ENCODE results near the gene ABCC8. TPM values are rescaled to one million over a fixed set of nuclear protein-coding genes. Genes with fewer than 3 reads are reported as not detected.

Gene ABCC8
- polyA plus RNA-seq, 3 donors = 1.8 to 2.8 (median 2.7) TPM

GRCh38 chr11:17382046-17382728 is 94.5 kb downstream of the ABCC8 start:
- no peak for DNase-seq (ENCODE audit: extremely low read depth in 1 of 11, low read depth in 9 of 11, low spot score in 4 of 11)

- DNase-seq (ENCODE audit: extremely low read depth in 1 of 11, low read depth in 9 of 11, low spot score in 4 of 11) = no peak
Observed at GRCh38 chr11:17381156-17381555, 95.5 kb downstream of the ABCC8 start.

DNA sequence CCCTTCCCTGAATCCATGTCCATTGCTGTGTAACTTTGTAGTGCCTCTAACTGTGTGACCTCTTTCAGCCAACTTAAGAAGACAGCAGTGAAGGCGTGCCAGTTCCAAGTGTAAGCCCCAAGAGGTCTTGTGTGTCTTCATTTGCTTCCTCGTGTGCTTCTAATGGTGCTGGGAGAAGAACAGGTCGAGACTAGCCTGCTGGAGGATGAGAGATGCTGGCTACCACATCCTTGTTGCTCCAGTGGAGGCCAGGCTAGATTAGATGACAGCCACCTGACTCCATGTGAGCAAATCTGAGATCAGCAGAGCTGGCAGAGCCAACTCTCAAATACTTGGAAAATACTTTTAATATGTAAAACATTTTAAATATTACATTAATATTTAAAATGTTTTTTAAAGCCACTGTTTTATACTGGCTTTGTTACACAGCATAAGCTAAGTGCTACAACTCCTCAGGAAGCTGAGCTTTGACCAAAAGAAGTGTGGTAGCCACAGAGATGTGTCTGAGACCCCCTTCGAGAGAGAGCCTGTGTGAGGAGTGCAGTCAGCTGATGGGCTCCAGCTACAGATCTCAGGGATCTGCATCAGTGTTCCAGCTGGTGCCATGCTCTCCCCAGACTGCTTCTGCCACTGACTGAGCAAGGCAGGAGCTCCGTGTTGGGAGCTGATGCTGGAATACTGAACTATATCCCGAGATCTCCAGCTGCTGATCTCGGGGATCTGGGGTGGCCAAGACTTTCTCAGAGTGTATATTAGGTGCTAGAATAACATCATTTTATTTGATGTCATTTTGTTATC is 97.1 kb downstream of the ABCC8 start:
- no peak for DNase-seq (ENCODE audit: extremely low read depth in 1 of 11, low read depth in 9 of 11, low spot score in 4 of 11)

DNA sequence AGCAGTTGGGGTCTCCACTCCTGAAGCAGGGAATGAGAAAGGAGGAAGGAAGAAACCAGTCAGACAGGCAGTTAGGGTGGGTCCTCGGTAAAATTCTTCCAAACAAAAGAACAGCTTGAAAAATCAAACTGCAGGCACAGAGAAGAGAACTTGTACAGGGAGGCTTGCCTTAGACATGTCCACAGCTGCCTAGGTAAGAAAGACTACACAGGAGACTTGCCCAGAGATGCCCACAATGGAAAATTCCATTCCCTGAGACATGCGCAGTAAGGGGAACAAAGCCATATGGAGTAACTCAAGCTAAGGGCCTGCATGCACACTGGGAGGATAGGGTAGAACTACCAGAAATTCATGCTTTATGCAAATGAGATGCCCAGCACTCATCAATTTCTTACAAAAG is 98.0 kb downstream of the ABCC8 start:
- no peak for DNase-seq (ENCODE audit: extremely low read depth in 1 of 11, low read depth in 9 of 11, low spot score in 4 of 11)

DNA sequence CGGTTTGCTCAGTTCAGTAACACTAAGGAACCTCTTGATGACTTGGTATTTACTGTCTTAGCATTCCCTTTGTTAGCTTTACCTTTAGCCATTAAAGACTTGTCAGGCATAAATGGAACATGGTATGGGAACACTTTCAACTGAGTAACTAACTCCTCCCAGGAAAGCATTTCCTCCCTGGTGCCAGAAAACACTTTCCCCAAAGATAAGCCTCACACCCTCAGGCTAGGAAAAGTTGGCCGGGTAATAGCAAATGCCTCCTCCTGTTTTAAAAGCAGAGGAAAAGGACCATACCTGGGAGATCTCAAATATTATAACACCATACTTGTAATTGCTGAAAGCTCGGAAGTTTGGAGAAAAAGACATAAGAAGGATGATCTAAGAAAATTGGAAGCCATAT is 100.2 kb downstream of the ABCC8 start:
- no peak for DNase-seq (ENCODE audit: extremely low read depth in 1 of 11, low read depth in 9 of 11, low spot score in 4 of 11)

- DNase-seq (ENCODE audit: extremely low read depth in 1 of 11, low read depth in 9 of 11, low spot score in 4 of 11) = no peak
Observed at GRCh38 chr11:17375547-17375946, 101.1 kb downstream of the ABCC8 start.

DNA sequence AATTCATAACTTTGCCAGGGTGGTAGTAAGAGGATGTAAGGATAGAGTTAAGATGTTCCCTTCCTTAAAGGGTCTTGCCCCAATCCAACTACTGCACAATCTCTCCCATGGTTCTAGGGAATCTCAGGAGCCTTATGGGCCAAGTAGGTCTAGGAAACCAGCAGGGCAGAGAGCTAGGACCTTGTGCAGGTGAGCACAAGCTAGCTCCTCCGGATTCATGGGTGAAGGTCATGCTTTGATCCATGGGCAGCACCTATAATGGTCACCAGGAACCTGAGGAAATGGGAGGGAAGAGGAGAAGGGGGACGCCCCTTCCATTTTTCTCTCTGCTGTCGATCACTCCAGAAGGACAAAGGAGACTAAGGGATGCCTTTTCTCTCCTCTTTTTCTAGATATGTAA is 105.0 kb downstream of the ABCC8 start:
- no peak for DNase-seq (ENCODE audit: extremely low read depth in 1 of 11, low read depth in 9 of 11, low spot score in 4 of 11)

DNA sequence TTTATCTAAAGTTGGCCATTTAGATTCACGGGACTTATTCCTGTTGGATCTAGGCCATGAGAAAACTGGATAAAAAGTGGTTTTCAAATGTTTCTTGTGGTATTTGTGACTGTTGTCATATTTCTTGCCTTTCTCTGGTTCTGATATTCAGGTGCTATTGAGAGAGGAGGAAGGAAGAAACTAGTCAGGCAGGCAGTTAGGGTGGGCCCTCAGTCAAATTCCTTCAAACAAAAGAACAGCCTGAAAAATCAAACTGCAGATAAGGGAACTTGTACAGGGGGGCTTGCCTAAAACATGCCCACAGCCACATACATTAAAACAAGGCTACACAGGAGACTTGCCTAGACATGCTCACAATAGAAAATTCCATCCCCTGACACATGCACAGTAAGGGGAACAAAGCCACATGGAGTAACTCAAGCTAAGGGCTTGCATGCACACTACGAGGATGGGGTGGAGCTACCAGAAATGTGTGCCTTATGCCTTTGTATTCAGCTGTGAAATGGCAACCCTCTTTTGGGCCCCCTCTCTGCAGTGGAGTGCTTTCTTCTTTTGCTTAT is 106.9 kb downstream of the ABCC8 start:
- DNase-seq (ENCODE audit: extremely low read depth in 1 of 11, low read depth in 9 of 11, low spot score in 4 of 11) = no peak

DNA sequence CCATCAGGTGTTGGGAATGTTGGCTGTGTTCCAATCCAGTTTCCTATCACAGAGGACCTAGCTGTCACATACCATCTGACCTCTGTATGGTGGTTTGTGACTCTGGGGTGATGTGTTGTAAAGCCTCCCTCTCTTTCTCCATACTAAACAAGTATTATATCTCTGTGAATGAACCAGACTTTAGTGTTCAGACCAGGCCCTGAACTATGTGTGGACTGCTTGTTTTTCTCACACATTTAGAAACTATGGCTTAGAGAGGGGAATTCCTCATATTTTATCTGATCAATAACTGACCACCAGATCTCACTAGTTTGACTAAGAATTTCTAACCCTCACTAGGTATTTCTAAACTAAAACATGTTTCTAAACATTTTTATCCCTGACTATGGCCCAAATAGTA is 107.6 kb downstream of the ABCC8 start:
- DNase-seq (ENCODE audit: extremely low read depth in 1 of 11, low read depth in 9 of 11, low spot score in 4 of 11) = no peak

- DNase-seq (ENCODE audit: extremely low read depth in 1 of 11, low read depth in 9 of 11, low spot score in 4 of 11) = no peak
Observed at GRCh38 chr11:17368551-17368950, 108.1 kb downstream of the ABCC8 start.

- no peak for DNase-seq (ENCODE audit: extremely low read depth in 1 of 11, low read depth in 9 of 11, low spot score in 4 of 11)
Observed at GRCh38 chr11:17366495-17366894, 110.2 kb downstream of the ABCC8 start.

- peak in 7 of 11 donors; percentile 23 to 67 (median 56) for DNase-seq (ENCODE audit: extremely low read depth in 1 of 11, low read depth in 9 of 11, low spot score in 4 of 11)
Observed at GRCh38 chr11:17354601-17354991, 122.0 kb downstream of the ABCC8 start.

DNA sequence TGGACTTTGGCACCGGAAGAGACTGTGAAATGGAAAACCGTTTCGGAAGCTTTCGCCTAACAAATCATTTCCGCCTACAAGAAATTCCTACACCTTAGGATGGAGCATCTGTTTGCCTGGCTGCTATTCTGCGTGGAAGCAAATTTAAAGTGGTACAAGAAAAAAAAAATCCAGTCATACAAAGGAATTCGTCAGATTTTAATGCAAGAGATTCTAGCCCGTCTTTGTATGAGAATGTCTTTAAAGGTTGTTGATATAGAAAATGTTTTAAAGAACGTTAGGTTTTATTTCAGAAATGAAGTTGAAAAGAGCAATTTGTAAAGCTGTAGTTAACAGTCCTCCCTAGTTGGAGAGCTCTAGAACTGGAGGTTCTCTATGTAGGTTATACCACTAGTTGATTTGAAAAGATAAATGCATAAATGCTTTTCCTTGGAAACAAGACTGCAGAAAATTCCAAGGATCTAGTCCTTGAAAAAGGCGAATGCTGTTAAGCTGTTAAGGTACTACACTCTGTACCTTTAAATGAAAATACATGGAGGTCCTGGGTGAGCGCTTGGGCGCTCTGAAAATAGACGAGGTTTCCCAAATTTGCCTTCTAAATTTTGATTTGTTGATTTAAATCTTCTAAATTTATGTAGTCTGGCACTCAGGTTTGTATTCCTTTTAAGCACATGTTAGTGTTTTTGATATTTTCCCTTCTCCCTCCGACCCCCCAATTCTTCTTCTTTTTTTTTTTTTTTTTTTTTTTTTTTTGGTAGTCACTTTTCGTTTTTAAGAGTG is 122.6 kb downstream of the ABCC8 start:
- no peak for DNase-seq (ENCODE audit: extremely low read depth in 1 of 11, low read depth in 9 of 11, low spot score in 4 of 11)

- peak in 9 of 11 donors; percentile 49 to 69 (median 56) for DNase-seq (ENCODE audit: extremely low read depth in 1 of 11, low read depth in 9 of 11, low spot score in 4 of 11)
Observed at GRCh38 chr11:17352950-17353820, 123.5 kb downstream of the ABCC8 start.

- DNase-seq (ENCODE audit: extremely low read depth in 1 of 11, low read depth in 9 of 11, low spot score in 4 of 11) = peak in 6 of 11 donors; percentile 20 to 33 (median 26)
Observed at GRCh38 chr11:17351510-17352176, 125.0 kb downstream of the ABCC8 start, which contains the start of gene NCR3LG1. TSS of gene NCR3LG1 (plus strand) at chr11:17351800. CDS start at chr11:17351970, 170 bp downstream.

DNA sequence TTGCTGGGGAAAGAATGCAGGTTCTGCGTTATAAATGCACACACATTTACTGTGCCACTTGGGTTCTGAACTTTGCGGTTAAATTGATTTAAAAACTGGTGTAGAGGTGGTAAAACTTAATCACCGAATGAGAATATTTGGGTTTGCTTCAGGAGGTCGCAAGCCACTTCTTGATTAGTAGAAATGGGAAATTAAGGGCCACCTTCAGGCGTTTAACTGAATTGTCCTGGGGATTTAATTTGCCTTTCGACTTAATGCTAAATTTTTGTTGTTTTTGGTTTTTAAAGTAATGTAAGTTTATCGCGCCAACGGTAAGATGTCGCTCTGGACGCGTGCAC is 125.5 kb downstream of the ABCC8 start:
- DNase-seq (ENCODE audit: extremely low read depth in 1 of 11, low read depth in 9 of 11, low spot score in 4 of 11) = no peak

DNA sequence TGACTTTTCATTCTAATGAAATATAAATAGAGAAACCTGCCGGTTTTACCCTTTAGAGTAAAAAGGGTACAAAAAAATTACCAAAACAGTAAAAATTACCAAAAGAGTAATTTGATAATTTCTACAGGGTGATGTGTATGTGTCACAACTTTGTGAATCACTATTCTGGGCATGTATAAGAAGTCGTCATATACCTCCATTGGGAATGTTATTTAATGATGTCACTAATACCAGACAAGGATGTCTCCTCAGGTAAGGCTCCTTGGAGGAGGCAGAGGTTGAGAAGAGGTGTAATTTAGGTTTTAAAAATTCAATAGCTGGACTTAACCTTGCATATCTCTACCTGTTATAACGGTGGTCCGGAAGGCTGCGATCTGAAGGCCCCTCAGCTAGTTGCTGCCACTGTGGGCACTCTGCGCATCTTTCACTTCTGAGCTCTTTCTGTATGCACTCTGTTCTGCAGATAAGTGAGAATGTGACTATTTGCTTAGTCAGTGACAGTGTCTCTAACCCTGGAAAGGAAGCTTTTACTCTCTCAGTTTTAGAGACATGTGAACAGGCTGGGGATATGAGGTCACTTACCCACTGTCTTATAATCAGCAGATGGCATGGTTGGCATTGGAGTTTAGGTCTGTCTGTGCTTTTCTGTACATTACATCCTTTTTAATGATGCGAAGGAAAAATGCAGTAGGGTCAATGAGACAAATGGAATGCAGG is 126.0 kb downstream of the ABCC8 start:
- no peak for DNase-seq (ENCODE audit: extremely low read depth in 1 of 11, low read depth in 9 of 11, low spot score in 4 of 11)
